DND-41 (cell line): Measurements from ENCODE around the gene POLL.

Experiments
- CTCF ChIP-seq: IDR thresholded peaks from 2 replicates; pipeline ENCODE4 v1.5.1; 2012; ENCODE audit warnings: borderline replicate concordance, low read length, moderate library complexity, mild to moderate bottlenecking; ENCODE audit not compliant: poor library complexity, severe bottlenecking; ENCODE audit errors: extremely low read depth
- EZH2 ChIP-seq: IDR thresholded peaks from 3 replicates; pipeline ENCODE4 v1.6.1; 2012; ENCODE audit warnings: borderline replicate concordance, low read depth, mild to moderate bottlenecking, moderate library complexity, low read length, inconsistent platforms; ENCODE audit not compliant: severe bottlenecking

DNA sequence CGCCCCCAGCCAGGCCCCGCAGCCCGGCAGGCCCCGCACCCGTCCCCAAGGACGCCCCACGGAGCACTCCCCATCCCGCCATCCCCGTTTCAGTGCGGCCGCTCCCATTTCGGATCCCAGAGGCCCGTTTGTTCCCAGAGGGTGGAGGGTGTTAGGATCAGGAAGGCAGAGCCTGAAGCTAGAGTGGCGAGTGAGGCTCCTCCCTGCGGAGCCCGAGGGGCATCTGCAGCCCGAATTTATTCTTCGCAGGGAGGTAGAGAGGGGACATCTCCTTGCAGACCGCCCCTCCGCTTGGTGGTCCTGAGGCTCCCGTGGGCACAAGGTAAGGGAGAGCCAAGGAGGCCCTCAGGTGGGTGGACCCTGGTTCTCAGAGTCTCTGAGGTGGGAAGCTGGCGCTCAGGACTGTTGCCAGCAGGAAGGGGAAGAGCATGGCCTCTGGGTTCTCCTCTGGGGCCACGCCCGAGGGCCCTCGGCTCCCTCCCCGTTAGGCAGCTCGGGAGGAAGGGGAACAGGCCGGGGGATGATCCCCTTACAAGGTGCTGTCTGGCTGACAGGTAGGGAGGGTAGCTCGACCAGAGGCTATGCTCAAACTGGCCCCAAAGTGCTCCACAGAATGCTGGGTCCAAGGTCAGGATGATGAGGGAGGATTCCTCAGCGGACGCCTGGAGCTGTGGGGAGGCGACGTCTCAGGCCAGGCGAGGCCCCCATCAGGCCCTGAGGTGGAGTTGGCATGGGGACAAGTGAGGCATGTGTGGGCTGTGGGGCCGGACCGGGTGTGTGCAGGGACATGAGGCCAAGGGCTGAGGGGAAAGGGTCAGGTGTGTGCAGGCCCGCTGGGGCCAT is 17.4 kb downstream of the POLL start:
- no peak for TF ChIP-seq CTCF
- no peak for TF ChIP-seq EZH2
